Heart left ventricle (tissue), 13 donors: ENCODE measurements around the gene POU2AF1.

ENCODE experiments used
- POLR2A ChIP-seq, 2 donors: fragments of 450-650 bp; IDR thresholded peaks; one replicate each; pipeline ENCODE4 v1.6.1; 2017; ENCODE audit warnings: antibody characterized with exemption in 2 of 2, mild to moderate bottlenecking in 2 of 2, moderate library complexity in 2 of 2
- TF ChIP-seq, protein P1 (sequence below), 12 donors: fragments of 200-600 bp; sonication (generic) in 4 of 12; IDR thresholded peaks; one replicate each; pipeline versions ENCODE4 v1.5.0 to v1.8.0; 2018 to 2022; ENCODE audit warnings: antibody characterized with exemption in 12 of 12, mild to moderate bottlenecking in 5 of 12
- donor health status: ischemic (EF 13 %, LVEDD 7.1; RV severe dilation, severe dysfunction).
- donor health status: DM: no; HTN: yes; CAD: no.
- donor health status: DM: no; HTN: no; CAD: no.
- donor health status: ischemic (EF 25% LVEDD 6.9; RV normal size, moderate dysfunction).
- donor health status: ischemic (EF 25% LVEDD 5.7; RV mildly dilated, moderate dysfunction).
- donor health status: ischemic (EF 35%, LVEDD 5.7; RV mildly dilated, moderate dysfunction).
- donor health status: nonischemic (EF 11% LVEDD 7.7; RV severe dilation, severe dysfunction).
- donor health status: DM: yes; HTN: yes; CAD: no.
- donor health status: PGD.
- donor health status: ischemic (EF 29% LVEDD 5.4; RV normal size, mild dysfunction).
- donor health status: nonischemic (EF 23%, LVEDD 6.1; RV moderate dilation, normal function).

DNA sequence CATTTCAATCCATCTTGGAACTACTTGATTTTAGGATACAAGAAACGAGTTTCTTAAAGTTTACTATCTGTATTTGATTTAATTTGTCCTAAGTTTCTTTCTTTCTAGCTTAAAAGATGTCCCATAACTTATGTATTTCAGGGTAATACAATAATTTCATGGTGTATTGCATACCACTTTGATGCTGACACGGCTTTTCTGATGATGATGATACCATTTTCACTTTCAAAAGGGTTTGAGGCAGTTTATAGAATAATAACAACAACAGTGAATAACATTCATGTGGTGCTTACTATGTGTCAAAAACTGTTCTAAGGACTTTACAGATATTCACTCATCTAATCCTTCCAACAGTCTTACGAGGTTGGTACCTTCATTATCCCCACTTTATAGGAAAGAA is 33.2 kb upstream of the POU2AF1 start:
- TF ChIP-seq, protein P1, sequence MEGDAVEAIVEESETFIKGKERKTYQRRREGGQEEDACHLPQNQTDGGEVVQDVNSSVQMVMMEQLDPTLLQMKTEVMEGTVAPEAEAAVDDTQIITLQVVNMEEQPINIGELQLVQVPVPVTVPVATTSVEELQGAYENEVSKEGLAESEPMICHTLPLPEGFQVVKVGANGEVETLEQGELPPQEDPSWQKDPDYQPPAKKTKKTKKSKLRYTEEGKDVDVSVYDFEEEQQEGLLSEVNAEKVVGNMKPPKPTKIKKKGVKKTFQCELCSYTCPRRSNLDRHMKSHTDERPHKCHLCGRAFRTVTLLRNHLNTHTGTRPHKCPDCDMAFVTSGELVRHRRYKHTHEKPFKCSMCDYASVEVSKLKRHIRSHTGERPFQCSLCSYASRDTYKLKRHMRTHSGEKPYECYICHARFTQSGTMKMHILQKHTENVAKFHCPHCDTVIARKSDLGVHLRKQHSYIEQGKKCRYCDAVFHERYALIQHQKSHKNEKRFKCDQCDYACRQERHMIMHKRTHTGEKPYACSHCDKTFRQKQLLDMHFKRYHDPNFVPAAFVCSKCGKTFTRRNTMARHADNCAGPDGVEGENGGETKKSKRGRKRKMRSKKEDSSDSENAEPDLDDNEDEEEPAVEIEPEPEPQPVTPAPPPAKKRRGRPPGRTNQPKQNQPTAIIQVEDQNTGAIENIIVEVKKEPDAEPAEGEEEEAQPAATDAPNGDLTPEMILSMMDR (IDR thresholded peaks at IDR 0.05): no peak
- no peak for TF ChIP-seq POLR2A (IDR thresholded peaks at IDR 0.05)
